Measurements from ENCODE around the gene SIPA1. TPM values are rescaled to one million over a fixed set of nuclear protein-coding genes. Genes with fewer than 3 reads are reported as not detected.

SIPA1 gene
- total RNA-seq, 1 experiment from 2014 or later = 86.9 TPM

GRCh38 chr11:65652511-65653228, 14.8 kb downstream of the SIPA1 start:
- TSS peak; percentile 77 for BruUV-seq (replicated peaks)
- peak; percentile 88 for TF ChIP-seq POLR2AphosphoS5 (IDR thresholded peaks at IDR 0.05; ENCODE audit: low read depth, low read length)
- TF ChIP-seq SIN3A (IDR thresholded peaks at IDR 0.05; ENCODE audit: borderline replicate concordance, insufficient read depth, low read depth, low read length) = 0 out of 2 replicates have a peak, but pooled peaks have one; percentile 37
- TF ChIP-seq TCF7L2 (IDR thresholded peaks at IDR 0.05; ENCODE audit: low read depth, low read length) = peak; percentile 40; the same call in 1 of the 2 replicates
- TF ChIP-seq CTCF (IDR thresholded peaks at IDR 0.05) = no peak
- ATAC-seq (peak; percentile 84), DNase-seq (ENCODE audit: low read depth, low spot score) (peak; percentile 70)
- CTCF ChIA-PET = interaction anchor here (0.5 to 0.9 kb wide), 3 partner anchors 15 to 233 kb away, joined by 3 to 12 read pairs (median 6); partner anchors contain the start of gene SIPA1
- Histone ChIP-seq H3K27ac (ENCODE audit: low read length) (peak overlapping the region; percentile 95), H3K9me3 (ENCODE audit: control insufficient read depth, insufficient read depth, low read depth, low read length) (no peaks in the 10 kb centered on the region), H3K36me3 (ENCODE audit: control insufficient read depth, insufficient read depth, low read length) (0 out of 2 replicates have a peak, but pooled peaks cover 4% of the 10 kb centered on the region), H3K4me1 (ENCODE audit: control insufficient read depth, insufficient read depth, low read length) (peaks cover 21% of the 10 kb centered on the region), H3K27me3 (ENCODE audit: control insufficient read depth, insufficient read depth, low read length) (no peaks in the 10 kb centered on the region), H3K4me3 (ENCODE audit: low read depth in 2 of 2, low read length in 2 of 2) (peak overlapping the region; percentile 48 to 60)
- POLR2A ChIA-PET = interaction anchor here (0.6 to 0.7 kb wide), 2 partner anchors 10 to 880 kb away, joined by 4 read pairs; partner anchors contain the start of gene RELA
- in situ Hi-C loops (cut with HindIII; ENCODE audit: low pct_unique_long_range_greater_than_20kb, low sequenced_read_pairs) = no loop called here
- intact Hi-C loops (cut with micrococcal nuclease; ENCODE audit: unreplicated experiment) = no loop called here

GRCh38 chr11:65653229-65654225, 15.6 kb downstream of the SIPA1 start:
- in situ Hi-C loops (cut with HindIII; ENCODE audit: low pct_unique_long_range_greater_than_20kb, low sequenced_read_pairs) (no loop called here), intact Hi-C loops (cut with micrococcal nuclease; ENCODE audit: unreplicated experiment) (no loop called here)
- POLR2A ChIA-PET = interaction anchor here (0.6 to 0.9 kb wide), 3 partner anchors 10 to 162 kb away, joined by 3 to 5 read pairs (median 4); partner anchors contain the start of genes RELA and SIPA1
- H3K4me1 ChIP-seq (ENCODE audit: control insufficient read depth, insufficient read depth, low read length) = peaks cover 21% of the 10 kb centered on the region
- no peaks in the 10 kb centered on the region for H3K9me3 ChIP-seq (ENCODE audit: control insufficient read depth, insufficient read depth, low read depth, low read length)
- TSS peak; percentile 60 for BruUV-seq (replicated peaks)
- CTCF ChIA-PET = interaction anchor here (0.5 to 0.9 kb wide), 4 partner anchors 15 to 235 kb away, joined by 3 to 12 read pairs (median 10); partner anchors contain the start of genes FIBP and SIPA1
- H3K27me3 ChIP-seq (ENCODE audit: control insufficient read depth, insufficient read depth, low read length) = no peaks in the 10 kb centered on the region
- H3K36me3 ChIP-seq (ENCODE audit: control insufficient read depth, insufficient read depth, low read length) = peaks cover 7% of the 10 kb centered on the region; the same call in 1 of the 2 replicates
- peak overlapping the region; percentile 95 for H3K27ac ChIP-seq (ENCODE audit: low read length)
- DNase-seq (ENCODE audit: low read depth, low spot score) = no peak
- peak overlapping the region; percentile 48 to 60 for H3K4me3 ChIP-seq (ENCODE audit: low read depth in 2 of 2, low read length in 2 of 2)
- 0 out of 2 replicates have a peak, but pooled peaks have one; percentile 1 for TF ChIP-seq SIN3A (IDR thresholded peaks at IDR 0.05; ENCODE audit: borderline replicate concordance, insufficient read depth, low read depth, low read length)
- TF ChIP-seq CTCF (IDR thresholded peaks at IDR 0.05) = no peak
- TF ChIP-seq POLR2AphosphoS5 (IDR thresholded peaks at IDR 0.05; ENCODE audit: low read depth, low read length) = no peak; the same call in 1 of the 2 replicates
- 0 out of 2 replicates have a peak, but pooled peaks have one; percentile 0 for TF ChIP-seq TCF7L2 (IDR thresholded peaks at IDR 0.05; ENCODE audit: low read depth, low read length)
- TF ChIP-seq REST (IDR thresholded peaks at IDR 0.05; ENCODE audit: insufficient read depth in 1 of 2, low read depth in 2 of 2, low read length in 1 of 2) = no peak
- peak; percentile 20 for ATAC-seq

All from Panc1 (cell line).